HepG2 (cell line): ENCODE measurements around the gene NDUFA13. TPM values are rescaled to one million over a fixed set of nuclear protein-coding genes. Genes with fewer than 3 reads are reported as not detected.

ENCODE experiments used
- HOXD1 ChIP-seq: sonication (generic); formaldehyde crosslinking; IDR thresholded peaks from 2 replicates; pipeline ENCODE4 v1.5.0; 2020; ENCODE audit warnings: missing genetic modification reagents
- MXI1 ChIP-seq: IDR thresholded peaks from 3 replicates; pipeline ENCODE4 v1.6.1; 2012; ENCODE audit warnings: low read depth, low read length, inconsistent platforms, borderline replicate concordance
- SP4 ChIP-seq: sonication (generic); formaldehyde crosslinking; IDR thresholded peaks from 2 replicates; pipeline ENCODE4 v1.8.1; 2023; ENCODE audit warnings: mild to moderate bottlenecking, missing genetic modification reagents
- TARDBP ChIP-seq: sonication (generic); formaldehyde crosslinking; IDR thresholded peaks from 2 replicates; pipeline ENCODE4 v1.8.0; 2022; ENCODE audit warnings: mild to moderate bottlenecking, missing genetic modification reagents
- TCF7 ChIP-seq: sonication (generic); IDR thresholded peaks from 2 replicates; pipeline ENCODE4 v1.6.1; 2016; ENCODE audit warnings: antibody characterized with exemption, low read depth
- ZC3H4 ChIP-seq: sonication (generic); formaldehyde crosslinking; IDR thresholded peaks from 2 replicates; pipeline ENCODE4 v1.4.0; 2020; ENCODE audit warnings: missing genetic modification reagents, borderline replicate concordance
- ZEB1 ChIP-seq: IDR thresholded peaks from 2 replicates; pipeline ENCODE4 v1.6.1; 2012; ENCODE audit warnings: mild to moderate bottlenecking, low read depth, inconsistent platforms; ENCODE audit not compliant: insufficient replicate concordance
- ZFAT ChIP-seq: sonication (generic); formaldehyde crosslinking; conservative IDR thresholded peaks from 2 replicates; pipeline ENCODE4 v1.8.1; 2023; ENCODE audit warnings: missing genetic modification reagents, inconsistent platforms
- ZNF263 ChIP-seq: sonication (generic); formaldehyde crosslinking; IDR thresholded peaks from 2 replicates; pipeline ENCODE4 v1.4.0; 2020; ENCODE audit warnings: missing genetic modification reagents
- ZNF510 ChIP-seq: sonication (generic); formaldehyde crosslinking; IDR thresholded peaks from 2 replicates; pipeline ENCODE4 v1.4.0; 2020; ENCODE audit warnings: low read depth, mild to moderate bottlenecking, missing genetic modification reagents
- ZNF556 ChIP-seq: sonication (generic); formaldehyde crosslinking; IDR thresholded peaks from 2 replicates; pipeline ENCODE4 v1.4.0; 2020; ENCODE audit warnings: mild to moderate bottlenecking, missing genetic modification reagents, borderline replicate concordance
- ZNF570 ChIP-seq: sonication (generic); formaldehyde crosslinking; IDR thresholded peaks from 2 replicates; pipeline ENCODE4 v1.4.0; 2020; ENCODE audit warnings: mild to moderate bottlenecking, missing genetic modification reagents, borderline replicate concordance
- ZZZ3 ChIP-seq: sonication (generic); formaldehyde crosslinking; IDR thresholded peaks from 2 replicates; pipeline ENCODE4 v1.4.0; 2020; ENCODE audit warnings: missing genetic modification reagents, mild to moderate bottlenecking, borderline replicate concordance
- polyA plus RNA-seq, 8 experiments: library from polyadenylated mRNA; depleted of rRNA in 3 of 8; stranded (reverse) in 7 of 8; unstranded in 1 of 8; fragments of >200 nt; fragmentation: Illumina TruSeq in 4 of 8; extraction: Trizol in 4 of 8; gene quantifications; 2 replicates each; pipeline versions ENCODE4 v1.2.1 to v1.2.3, GENCODE V29; 2011 to 2016; ENCODE audit warnings: low read depth in 4 of 8, missing spikeins in 1 of 8, mixed read lengths in 1 of 8; ENCODE audit not compliant: insufficient read depth in 1 of 8
- total RNA-seq, 5 experiments: library from RNA; depleted of rRNA; stranded (reverse); fragments of >200 nt; fragmentation: Illumina TruSeq; extraction: Trizol; gene quantifications; 2 replicates each; pipeline ENCODE4 v1.2.3, GENCODE V29; 2016; ENCODE audit warnings: low read depth in 1 of 5
- TF ChIP-seq, protein P1 (sequence below): sonication (generic); formaldehyde crosslinking; conservative IDR thresholded peaks from 2 replicates; pipeline ENCODE4 v1.5.0; 2020; ENCODE audit warnings: missing genetic modification reagents
- TF ChIP-seq, protein P2 (sequence below): sonication (generic); formaldehyde crosslinking; IDR thresholded peaks from 2 replicates; pipeline ENCODE4 v1.5.1; 2020; ENCODE audit warnings: missing genetic modification reagents, mild to moderate bottlenecking, borderline replicate concordance
- TF ChIP-seq, protein P3 (sequence below): sonication (generic); formaldehyde crosslinking; IDR thresholded peaks from 2 replicates; pipeline ENCODE4 v1.8.0; 2022; ENCODE audit warnings: missing genetic modification reagents, mild to moderate bottlenecking, moderate library complexity, borderline replicate concordance
- TF ChIP-seq, protein P4 (sequence below): fragments of 450-650 bp; IDR thresholded peaks from 2 replicates; pipeline ENCODE4 v1.6.1; 2017; ENCODE audit warnings: mild to moderate bottlenecking
- TF ChIP-seq, protein P5 (sequence below): sonication (generic); formaldehyde crosslinking; IDR thresholded peaks from 2 replicates; pipeline ENCODE4 v1.4.0; 2020; ENCODE audit warnings: missing genetic modification reagents

Gene NDUFA13
- total and polyA plus RNA-seq, 2 of the 13 experiments (the other 11 are each of a cell fraction or from before 2014, with no cell fraction given) = 337 to 366 TPM

DNA sequence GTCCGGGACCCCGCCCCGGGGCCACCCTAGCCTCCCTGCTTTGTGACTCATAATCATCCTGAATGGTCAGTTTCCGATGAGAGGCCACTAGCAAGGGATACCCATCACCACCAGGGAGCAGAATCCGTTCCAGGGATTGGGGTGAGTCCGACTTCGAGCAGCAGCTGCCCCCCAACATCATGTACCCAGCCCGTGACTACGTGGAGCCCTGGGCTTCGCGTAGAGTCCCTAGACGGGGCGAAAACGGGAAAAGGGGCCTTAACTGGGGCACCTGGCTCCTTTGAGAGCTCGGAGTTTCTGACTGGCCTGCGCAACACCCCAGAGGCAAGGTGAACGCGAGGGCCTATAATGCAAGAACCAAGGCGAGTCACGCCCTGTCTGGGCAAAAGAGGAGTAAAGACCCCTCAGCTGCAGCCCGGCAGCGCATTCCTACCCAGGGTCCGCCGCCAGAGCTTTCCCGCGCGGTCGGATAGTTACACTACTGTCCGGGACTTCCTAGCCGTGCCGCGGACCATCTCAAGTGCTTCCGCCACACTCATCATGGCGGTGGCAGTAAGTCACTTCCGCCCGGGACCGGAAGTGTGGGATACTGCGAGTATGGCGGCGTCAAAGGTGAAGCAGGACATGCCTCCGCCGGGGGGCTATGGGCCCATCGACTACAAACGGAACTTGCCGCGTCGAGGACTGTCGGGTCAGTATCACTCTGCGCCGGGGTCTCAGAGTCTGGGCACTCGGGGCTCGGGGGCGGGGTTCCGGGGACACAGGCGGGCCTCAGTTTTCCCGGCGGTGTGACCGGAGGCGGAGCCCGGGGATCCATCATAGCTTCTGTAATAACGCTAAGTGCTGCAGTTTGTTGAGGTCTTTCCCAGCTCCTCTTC is at the start of gene NDUFA13 (continued):
- TF ChIP-seq, protein P1, sequence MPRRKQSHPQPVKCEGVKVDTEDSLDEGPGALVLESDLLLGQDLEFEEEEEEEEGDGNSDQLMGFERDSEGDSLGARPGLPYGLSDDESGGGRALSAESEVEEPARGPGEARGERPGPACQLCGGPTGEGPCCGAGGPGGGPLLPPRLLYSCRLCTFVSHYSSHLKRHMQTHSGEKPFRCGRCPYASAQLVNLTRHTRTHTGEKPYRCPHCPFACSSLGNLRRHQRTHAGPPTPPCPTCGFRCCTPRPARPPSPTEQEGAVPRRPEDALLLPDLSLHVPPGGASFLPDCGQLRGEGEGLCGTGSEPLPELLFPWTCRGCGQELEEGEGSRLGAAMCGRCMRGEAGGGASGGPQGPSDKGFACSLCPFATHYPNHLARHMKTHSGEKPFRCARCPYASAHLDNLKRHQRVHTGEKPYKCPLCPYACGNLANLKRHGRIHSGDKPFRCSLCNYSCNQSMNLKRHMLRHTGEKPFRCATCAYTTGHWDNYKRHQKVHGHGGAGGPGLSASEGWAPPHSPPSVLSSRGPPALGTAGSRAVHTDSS (CRISPR knock-in tag) = no peak
- TF ChIP-seq ZFAT (no peak), MXI1 (peak; percentile 92; the same call in 1 of the 3 replicates), TCF7 (no peak), SP4 (no peak), ZC3H4 (CRISPR knock-in tag) (no peak), HOXD1 (CRISPR knock-in tag) (no peak), ZEB1 (peak; percentile 57), ZNF570 (CRISPR knock-in tag) (no peak), ZNF263 (peak; percentile 45; the same call in 1 of the 2 replicates), TARDBP (CRISPR knock-in tag) (peak; percentile 82), ZZZ3 (CRISPR knock-in tag) (peak; percentile 60; the same call in 1 of the 2 replicates), ZNF510 (CRISPR knock-in tag) (peak; percentile 95; the same call in 1 of the 2 replicates), ZNF556 (CRISPR knock-in tag) (peak; percentile 86)
- TF ChIP-seq, protein P2, sequence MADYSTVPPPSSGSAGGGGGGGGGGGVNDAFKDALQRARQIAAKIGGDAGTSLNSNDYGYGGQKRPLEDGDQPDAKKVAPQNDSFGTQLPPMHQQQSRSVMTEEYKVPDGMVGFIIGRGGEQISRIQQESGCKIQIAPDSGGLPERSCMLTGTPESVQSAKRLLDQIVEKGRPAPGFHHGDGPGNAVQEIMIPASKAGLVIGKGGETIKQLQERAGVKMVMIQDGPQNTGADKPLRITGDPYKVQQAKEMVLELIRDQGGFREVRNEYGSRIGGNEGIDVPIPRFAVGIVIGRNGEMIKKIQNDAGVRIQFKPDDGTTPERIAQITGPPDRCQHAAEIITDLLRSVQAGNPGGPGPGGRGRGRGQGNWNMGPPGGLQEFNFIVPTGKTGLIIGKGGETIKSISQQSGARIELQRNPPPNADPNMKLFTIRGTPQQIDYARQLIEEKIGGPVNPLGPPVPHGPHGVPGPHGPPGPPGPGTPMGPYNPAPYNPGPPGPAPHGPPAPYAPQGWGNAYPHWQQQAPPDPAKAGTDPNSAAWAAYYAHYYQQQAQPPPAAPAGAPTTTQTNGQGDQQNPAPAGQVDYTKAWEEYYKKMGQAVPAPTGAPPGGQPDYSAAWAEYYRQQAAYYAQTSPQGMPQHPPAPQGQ = no peak; the same call in 1 of the 2 replicates
- TF ChIP-seq, protein P3, sequence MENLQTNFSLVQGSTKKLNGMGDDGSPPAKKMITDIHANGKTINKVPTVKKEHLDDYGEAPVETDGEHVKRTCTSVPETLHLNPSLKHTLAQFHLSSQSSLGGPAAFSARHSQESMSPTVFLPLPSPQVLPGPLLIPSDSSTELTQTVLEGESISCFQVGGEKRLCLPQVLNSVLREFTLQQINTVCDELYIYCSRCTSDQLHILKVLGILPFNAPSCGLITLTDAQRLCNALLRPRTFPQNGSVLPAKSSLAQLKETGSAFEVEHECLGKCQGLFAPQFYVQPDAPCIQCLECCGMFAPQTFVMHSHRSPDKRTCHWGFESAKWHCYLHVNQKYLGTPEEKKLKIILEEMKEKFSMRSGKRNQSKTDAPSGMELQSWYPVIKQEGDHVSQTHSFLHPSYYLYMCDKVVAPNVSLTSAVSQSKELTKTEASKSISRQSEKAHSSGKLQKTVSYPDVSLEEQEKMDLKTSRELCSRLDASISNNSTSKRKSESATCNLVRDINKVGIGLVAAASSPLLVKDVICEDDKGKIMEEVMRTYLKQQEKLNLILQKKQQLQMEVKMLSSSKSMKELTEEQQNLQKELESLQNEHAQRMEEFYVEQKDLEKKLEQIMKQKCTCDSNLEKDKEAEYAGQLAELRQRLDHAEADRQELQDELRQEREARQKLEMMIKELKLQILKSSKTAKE = no peak
- TF ChIP-seq, protein P4, sequence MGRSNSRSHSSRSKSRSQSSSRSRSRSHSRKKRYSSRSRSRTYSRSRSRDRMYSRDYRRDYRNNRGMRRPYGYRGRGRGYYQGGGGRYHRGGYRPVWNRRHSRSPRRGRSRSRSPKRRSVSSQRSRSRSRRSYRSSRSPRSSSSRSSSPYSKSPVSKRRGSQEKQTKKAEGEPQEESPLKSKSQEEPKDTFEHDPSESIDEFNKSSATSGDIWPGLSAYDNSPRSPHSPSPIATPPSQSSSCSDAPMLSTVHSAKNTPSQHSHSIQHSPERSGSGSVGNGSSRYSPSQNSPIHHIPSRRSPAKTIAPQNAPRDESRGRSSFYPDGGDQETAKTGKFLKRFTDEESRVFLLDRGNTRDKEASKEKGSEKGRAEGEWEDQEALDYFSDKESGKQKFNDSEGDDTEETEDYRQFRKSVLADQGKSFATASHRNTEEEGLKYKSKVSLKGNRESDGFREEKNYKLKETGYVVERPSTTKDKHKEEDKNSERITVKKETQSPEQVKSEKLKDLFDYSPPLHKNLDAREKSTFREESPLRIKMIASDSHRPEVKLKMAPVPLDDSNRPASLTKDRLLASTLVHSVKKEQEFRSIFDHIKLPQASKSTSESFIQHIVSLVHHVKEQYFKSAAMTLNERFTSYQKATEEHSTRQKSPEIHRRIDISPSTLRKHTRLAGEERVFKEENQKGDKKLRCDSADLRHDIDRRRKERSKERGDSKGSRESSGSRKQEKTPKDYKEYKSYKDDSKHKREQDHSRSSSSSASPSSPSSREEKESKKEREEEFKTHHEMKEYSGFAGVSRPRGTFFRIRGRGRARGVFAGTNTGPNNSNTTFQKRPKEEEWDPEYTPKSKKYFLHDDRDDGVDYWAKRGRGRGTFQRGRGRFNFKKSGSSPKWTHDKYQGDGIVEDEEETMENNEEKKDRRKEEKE = no peak
- TF ChIP-seq, protein P5, sequence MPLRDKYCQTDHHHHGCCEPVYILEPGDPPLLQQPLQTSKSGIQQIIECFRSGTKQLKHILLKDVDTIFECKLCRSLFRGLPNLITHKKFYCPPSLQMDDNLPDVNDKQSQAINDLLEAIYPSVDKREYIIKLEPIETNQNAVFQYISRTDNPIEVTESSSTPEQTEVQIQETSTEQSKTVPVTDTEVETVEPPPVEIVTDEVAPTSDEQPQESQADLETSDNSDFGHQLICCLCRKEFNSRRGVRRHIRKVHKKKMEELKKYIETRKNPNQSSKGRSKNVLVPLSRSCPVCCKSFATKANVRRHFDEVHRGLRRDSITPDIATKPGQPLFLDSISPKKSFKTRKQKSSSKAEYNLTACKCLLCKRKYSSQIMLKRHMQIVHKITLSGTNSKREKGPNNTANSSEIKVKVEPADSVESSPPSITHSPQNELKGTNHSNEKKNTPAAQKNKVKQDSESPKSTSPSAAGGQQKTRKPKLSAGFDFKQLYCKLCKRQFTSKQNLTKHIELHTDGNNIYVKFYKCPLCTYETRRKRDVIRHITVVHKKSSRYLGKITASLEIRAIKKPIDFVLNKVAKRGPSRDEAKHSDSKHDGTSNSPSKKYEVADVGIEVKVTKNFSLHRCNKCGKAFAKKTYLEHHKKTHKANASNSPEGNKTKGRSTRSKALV (CRISPR knock-in tag) = peak; percentile 76
